ENCODE results near the gene SGCD. TPM values are rescaled to one million over a fixed set of nuclear protein-coding genes. Genes with fewer than 3 reads are reported as not detected.

The SGCD gene
- total RNA-seq, 1 donor from 2014 or later, result 7.5 TPM

GRCh38 chr5:156543348-156544145 lies 216.6 kb downstream of the SGCD start:
- Histone ChIP-seq H3K9me3 (no peaks in the 10 kb centered on the region), H3K36me3 (no peaks in the 10 kb centered on the region), H3K4me1 (no peaks in the 10 kb centered on the region), H3K4me3 (no peak overlapping the region), H3K27ac (no peak overlapping the region), H3K27me3 (no peaks in the 10 kb centered on the region)
- TF ChIP-seq CTCF (IDR thresholded peaks at IDR 0.05), result no peak
- no peak for ATAC-seq
- intact Hi-C loops (cut with DNase I), result no loop called here
- no peak for DNase-seq

DNA sequence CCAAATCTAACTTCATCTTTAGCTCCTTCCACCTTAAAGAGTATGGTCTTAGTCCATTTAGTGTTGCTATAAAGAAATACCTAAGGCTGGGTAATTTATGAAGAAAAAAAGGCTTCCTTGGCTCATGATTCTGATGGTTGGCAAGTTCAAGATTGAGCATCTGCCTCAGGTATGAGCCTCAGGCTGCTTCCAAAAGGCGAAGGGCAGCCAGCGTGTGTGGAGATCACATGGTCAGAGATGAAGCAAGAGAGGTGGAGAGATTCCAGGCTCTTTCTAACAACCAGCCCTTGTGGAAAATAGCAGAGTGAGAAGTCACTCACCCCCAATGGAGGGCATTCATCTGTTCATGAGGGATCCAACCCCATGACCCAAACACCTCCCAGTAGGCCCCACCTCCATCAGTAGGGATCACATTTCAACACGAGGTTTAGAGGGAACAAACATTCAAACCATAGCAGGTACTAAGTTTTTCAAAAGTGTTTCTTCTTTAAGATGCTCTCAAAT lies 225.9 kb downstream of the SGCD start:
- ATAC-seq, result no peak
- no peak overlapping the region for H3K4me3 ChIP-seq

GRCh38 chr5:156556666-156557406 lies 229.9 kb downstream of the SGCD start:
- H3K27me3 ChIP-seq, result no peaks in the 10 kb centered on the region
- DNase-seq (no peak), ATAC-seq (no peak)
- no peaks in the 10 kb centered on the region for H3K9me3 ChIP-seq
- H3K36me3 ChIP-seq, result no peaks in the 10 kb centered on the region
- no peak for TF ChIP-seq CTCF (IDR thresholded peaks at IDR 0.05)
- no peak overlapping the region for H3K27ac ChIP-seq
- no peak overlapping the region for H3K4me3 ChIP-seq
- H3K4me1 ChIP-seq, result no peaks in the 10 kb centered on the region
- intact Hi-C loops (cut with DNase I), result no loop called here

More for the DNA sequence above, 225.9 kb downstream of the SGCD start:
- Histone ChIP-seq H3K27ac (no peak overlapping the region), H3K36me3 (no peaks in the 10 kb centered on the region), H3K9me3 (no peaks in the 10 kb centered on the region), H3K27me3 (no peaks in the 10 kb centered on the region), H3K4me1 (no peaks in the 10 kb centered on the region)
- TF ChIP-seq CTCF (IDR thresholded peaks at IDR 0.05), result no peak
- intact Hi-C loops (cut with DNase I), result no loop called here
- no peak for DNase-seq

GRCh38 chr5:156560002-156560401 lies 233.0 kb downstream of the SGCD start:
- H3K36me3 ChIP-seq, result no peaks in the 10 kb centered on the region
- no peak for TF ChIP-seq CTCF (IDR thresholded peaks at IDR 0.05)
- H3K4me3 ChIP-seq, result no peak overlapping the region
- ATAC-seq, result no peak
- no peaks in the 10 kb centered on the region for H3K9me3 ChIP-seq
- no peak for DNase-seq
- no peaks in the 10 kb centered on the region for H3K27me3 ChIP-seq
- no peaks in the 10 kb centered on the region for H3K4me1 ChIP-seq
- no peak overlapping the region for H3K27ac ChIP-seq
- intact Hi-C loops (cut with DNase I), result no loop called here

DNA sequence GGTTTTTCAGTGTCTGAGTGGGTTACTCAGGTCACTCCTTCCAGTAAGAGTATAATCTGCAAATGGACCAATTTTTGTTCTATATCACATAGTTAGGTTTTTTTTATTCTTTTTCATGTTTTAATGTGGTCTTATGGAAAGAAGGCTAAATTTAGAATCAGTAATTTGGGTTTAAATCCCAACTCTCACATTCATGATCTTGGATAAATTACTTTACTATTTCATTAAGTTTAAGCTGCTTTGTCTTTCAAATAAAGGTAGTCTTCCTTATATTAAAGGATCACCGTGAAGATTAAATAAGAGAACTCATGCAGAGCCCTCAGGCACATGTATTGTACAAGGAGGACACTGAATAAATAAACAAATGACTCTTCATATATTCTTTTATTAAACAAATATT lies 234.7 kb downstream of the SGCD start:
- Histone ChIP-seq H3K27me3 (no peaks in the 10 kb centered on the region), H3K27ac (no peak overlapping the region), H3K36me3 (no peaks in the 10 kb centered on the region), H3K4me1 (no peaks in the 10 kb centered on the region), H3K4me3 (no peak overlapping the region), H3K9me3 (no peaks in the 10 kb centered on the region)
- intact Hi-C loops (cut with DNase I), result no loop called here
- ATAC-seq, result no peak
- no peak for DNase-seq
- TF ChIP-seq CTCF (IDR thresholded peaks at IDR 0.05), result no peak

Measured in upper lobe of right lung (tissue), 1 donor.